Testis (tissue), 3 donors: Measurements from ENCODE around the gene AKT1. TPM values are rescaled to one million over a fixed set of nuclear protein-coding genes. Genes with fewer than 3 reads are reported as not detected.

Source experiments
- DNase-seq: peaks from one replicate; pipeline ENCODE4 v3.0.0-alpha.2; 2019
- H3K27ac ChIP-seq, 2 donors: fragments of 200-600 bp; sonication (generic); one replicate each; pipeline ENCODE4 v1.5.1; 2019
- H3K27me3 ChIP-seq: fragments of 200-600 bp; sonication (generic); one replicate; pipeline ENCODE4 v1.5.1; 2019
- H3K36me3 ChIP-seq: fragments of 200-600 bp; sonication (generic); one replicate; pipeline ENCODE4 v1.5.1; 2017; ENCODE audit warnings: low read depth; ENCODE audit errors: missing control alignments
- H3K4me1 ChIP-seq: fragments of 200-600 bp; sonication (generic); one replicate; pipeline ENCODE4 v1.5.1; 2019
- H3K4me3 ChIP-seq, 2 donors: fragments of 200-600 bp; sonication (generic); one replicate each; pipeline ENCODE4 v1.5.1; 2017 to 2019
- H3K9me3 ChIP-seq: fragments of 200-600 bp; sonication (generic); one replicate; pipeline ENCODE4 v1.5.1; 2017
- POLR2A ChIP-seq: fragments of 450-650 bp; IDR thresholded peaks from one replicate; pipeline ENCODE4 v1.6.1; 2017; ENCODE audit warnings: antibody characterized with exemption, mild to moderate bottlenecking, moderate library complexity
- WGBS, 2 donors: methylation state at CpG; one replicate each; pipeline ENCODE4 v1.1.5; 2018; 5-methylcytosine and 5-hydroxymethylcytosine counted together
- intact Hi-C: fragments of 100-400 bp; cut with DNase I; formaldehyde crosslinking; loops from one replicate; pipeline ENCODE4 v1.15.1; 2023; ENCODE audit warnings: low total_unique reads
- polyA plus RNA-seq: library from polyadenylated mRNA; stranded (reverse); fragments of 350-450 nt; fragmentation: Illumina TruSeq; extraction: RNeasy Lipid Tissue Mini Kit (QIAGEN cat#74804); gene quantifications from one replicate; pipeline ENCODE4 v1.2.3, GENCODE V29; 2014; ENCODE audit warnings: low read depth, low replicate concordance; ENCODE audit not compliant: insufficient read depth
- total RNA-seq, 2 donors: library from RNA; depleted of rRNA; stranded (reverse); fragments of >200 nt; gene quantifications; one replicate each; pipeline ENCODE4 v1.2.3, GENCODE V29; 2016
- TF ChIP-seq, protein P1 (sequence below), 3 experiments: fragments of 450-650 bp in 2 of 3; fragments of 200-600 bp in 1 of 3; sonication (generic) in 1 of 3; IDR thresholded peaks; one replicate each; pipeline ENCODE4 v1.5.1; 2016 to 2019; ENCODE audit warnings: antibody characterized with exemption in 3 of 3, mild to moderate bottlenecking in 2 of 3, moderate library complexity in 1 of 3

AKT1 gene
- total and polyA plus RNA-seq, 3 donors from 2014 or later = 68.2 to 125 (median 106) TPM

GRCh38 chr14:104782808-104783139 lies 12.8 kb downstream of the AKT1 start:
- no peak overlapping the region for H3K27ac ChIP-seq
- no peaks in the 10 kb centered on the region for H3K36me3 ChIP-seq
- H3K4me3 ChIP-seq = no peak overlapping the region
- H3K27me3 ChIP-seq = no peaks in the 10 kb centered on the region
- no peaks in the 10 kb centered on the region for H3K9me3 ChIP-seq
- TF ChIP-seq POLR2A = no peak
- TF ChIP-seq, protein P1, sequence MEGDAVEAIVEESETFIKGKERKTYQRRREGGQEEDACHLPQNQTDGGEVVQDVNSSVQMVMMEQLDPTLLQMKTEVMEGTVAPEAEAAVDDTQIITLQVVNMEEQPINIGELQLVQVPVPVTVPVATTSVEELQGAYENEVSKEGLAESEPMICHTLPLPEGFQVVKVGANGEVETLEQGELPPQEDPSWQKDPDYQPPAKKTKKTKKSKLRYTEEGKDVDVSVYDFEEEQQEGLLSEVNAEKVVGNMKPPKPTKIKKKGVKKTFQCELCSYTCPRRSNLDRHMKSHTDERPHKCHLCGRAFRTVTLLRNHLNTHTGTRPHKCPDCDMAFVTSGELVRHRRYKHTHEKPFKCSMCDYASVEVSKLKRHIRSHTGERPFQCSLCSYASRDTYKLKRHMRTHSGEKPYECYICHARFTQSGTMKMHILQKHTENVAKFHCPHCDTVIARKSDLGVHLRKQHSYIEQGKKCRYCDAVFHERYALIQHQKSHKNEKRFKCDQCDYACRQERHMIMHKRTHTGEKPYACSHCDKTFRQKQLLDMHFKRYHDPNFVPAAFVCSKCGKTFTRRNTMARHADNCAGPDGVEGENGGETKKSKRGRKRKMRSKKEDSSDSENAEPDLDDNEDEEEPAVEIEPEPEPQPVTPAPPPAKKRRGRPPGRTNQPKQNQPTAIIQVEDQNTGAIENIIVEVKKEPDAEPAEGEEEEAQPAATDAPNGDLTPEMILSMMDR (IDR thresholded peaks at IDR 0.05) = no peak
- intact Hi-C loops = no loop called here
- DNase-seq = no peak
- peaks cover 22% of the 10 kb centered on the region for H3K4me1 ChIP-seq
- WGBS, 2 donors = 56% methylated on average over 13 of the region's 13 CpGs; no CpG with 5 or more reads in 1 of the 2 donors

GRCh38 chr14:104782086-104782807 lies 13.3 kb downstream of the AKT1 start:
- Histone ChIP-seq H3K4me3 (no peak overlapping the region), H3K36me3 (no peaks in the 10 kb centered on the region), H3K27ac (no peak overlapping the region), H3K9me3 (no peaks in the 10 kb centered on the region), H3K4me1 (peaks cover 16% of the 10 kb centered on the region), H3K27me3 (no peaks in the 10 kb centered on the region)
- WGBS, 2 donors = 85 to 90% methylated on average over 2 to 27 of the region's 28 CpGs
- intact Hi-C loops = no loop called here
- no peak for DNase-seq
- TF ChIP-seq, protein P1 (IDR thresholded peaks at IDR 0.05) = no peak
- TF ChIP-seq POLR2A = no peak

GRCh38 chr14:104781271-104782077 lies 14.1 kb downstream of the AKT1 start:
- WGBS, 2 donors = 83 to 87% methylated on average over 9 to 20 of the region's 20 CpGs
- no peak overlapping the region for H3K27ac ChIP-seq
- no peak overlapping the region for H3K4me3 ChIP-seq
- H3K4me1 ChIP-seq = peaks cover 9% of the 10 kb centered on the region
- DNase-seq = no peak
- TF ChIP-seq, protein P1 (IDR thresholded peaks at IDR 0.05) = no peak
- no peak for TF ChIP-seq POLR2A
- intact Hi-C loops = no loop called here
- H3K36me3 ChIP-seq = no peaks in the 10 kb centered on the region
- no peaks in the 10 kb centered on the region for H3K27me3 ChIP-seq
- no peaks in the 10 kb centered on the region for H3K9me3 ChIP-seq

GRCh38 chr14:104780513-104781030 lies 15.0 kb downstream of the AKT1 start:
- DNase-seq = no peak
- Histone ChIP-seq H3K27ac (no peak overlapping the region), H3K4me1 (peaks cover under 1% of the 10 kb centered on the region), H3K4me3 (no peak overlapping the region), H3K9me3 (no peaks in the 10 kb centered on the region), H3K27me3 (no peaks in the 10 kb centered on the region), H3K36me3 (no peaks in the 10 kb centered on the region)
- 86 to 91% methylated on average over 1 to 24 of the region's 24 CpGs for WGBS, 2 donors
- TF ChIP-seq POLR2A = no peak
- TF ChIP-seq, protein P1 (IDR thresholded peaks at IDR 0.05) = no peak
- intact Hi-C loops = no loop called here
